ENCODE measurements around the gene FCGR3B. TPM values are rescaled to one million over a fixed set of nuclear protein-coding genes. Genes with fewer than 3 reads are reported as not detected.
"Not testable (repeated sequence)": the region's sequence is repeated elsewhere in the genome, so short reads cannot be mapped to it uniquely, and the experiment has no call there.

FCGR3B gene
- total RNA-seq, 4 donors from 2014 or later: 1.1 to 7.8 (median 2.4) TPM

DNA sequence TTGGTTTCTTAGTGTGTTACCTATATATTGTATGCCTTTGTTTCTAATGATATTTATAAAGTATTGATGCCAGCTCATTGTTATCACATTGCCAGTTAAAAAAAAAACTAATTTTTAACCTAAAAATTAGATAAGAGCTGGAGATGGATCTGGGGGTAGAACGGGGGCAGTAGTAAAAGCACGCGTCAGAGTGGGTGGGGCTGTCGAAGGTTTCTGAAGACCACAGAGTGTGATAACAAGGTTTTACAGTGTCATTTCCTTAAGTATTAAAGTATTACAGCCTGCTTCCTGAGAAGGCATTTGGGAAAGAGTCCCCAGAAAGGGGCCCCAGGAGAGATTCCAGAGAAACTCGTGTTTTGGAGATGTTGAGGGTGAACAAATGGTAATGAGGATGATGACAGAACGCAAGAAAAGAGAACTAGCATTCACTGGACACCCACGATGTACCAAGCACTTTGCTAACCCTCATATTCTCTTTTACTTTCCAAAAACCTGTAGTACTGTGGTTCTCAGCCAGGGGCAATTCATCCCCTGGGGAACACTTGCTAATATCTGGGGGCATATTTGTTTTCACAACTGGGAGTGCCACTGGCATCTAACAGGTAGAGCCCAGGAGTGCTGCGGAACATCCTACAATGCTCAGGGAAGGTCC lies 51.0 kb downstream of the FCGR3B start:
- WGBS, 2 donors: 79% methylated on average over 2 of the region's 8 CpGs; no CpG with 5 or more reads in 1 of the 2 donors
- intact Hi-C loops (cut with DNase I; ENCODE audit: low total_unique reads): not testable (repeated sequence)

DNA sequence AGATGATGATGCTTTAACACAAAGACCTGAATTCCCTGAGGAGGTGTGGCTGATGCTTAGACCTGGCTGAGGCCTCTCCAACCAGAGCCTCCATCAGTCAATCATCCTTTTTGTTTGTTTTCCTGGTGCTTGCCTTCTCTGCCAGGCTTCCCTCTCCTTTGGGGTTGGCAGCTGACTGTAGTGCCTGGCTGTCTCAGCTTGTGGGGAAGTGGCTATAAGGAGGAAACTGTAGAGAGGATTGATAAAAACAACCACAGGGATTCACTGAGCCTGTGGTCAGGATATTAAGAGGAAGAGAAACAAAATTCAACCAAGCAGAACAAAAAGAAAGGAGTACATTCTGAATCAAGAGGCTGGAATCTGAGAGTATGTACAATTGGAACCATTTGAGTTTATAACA lies 54.3 kb downstream of the FCGR3B start:
- intact Hi-C loops (cut with DNase I; ENCODE audit: low total_unique reads); H3K4me3 ChIP-seq (ENCODE audit: low read depth, poor library complexity, severe bottlenecking); DNase-seq (ENCODE audit: low spot score in 2 of 2): not testable (repeated sequence)

More for the DNA sequence above, 51.0 kb downstream of the FCGR3B start:
- H3K4me3 ChIP-seq (ENCODE audit: low read depth, poor library complexity, severe bottlenecking); DNase-seq (ENCODE audit: low spot score in 2 of 2): not testable (repeated sequence)

Other genes with a start within 250 kb of the FCGR3B start
- gene FCGR2A, start 125.7 kb downstream of the FCGR3B start, total RNA-seq: 10 to 100 TPM in 1 of 4 donors, 1 to 10 TPM in 3; 5.7 to 14.2 (median 8.4) TPM
- 1 to 10 TPM; 2.0 to 5.0 (median 4.5) TPM for gene HSPA6, start 106.6 kb downstream of the FCGR3B start, total RNA-seq
- 1 to 10 TPM; 1.9 to 8.6 (median 3.5) TPM for gene FCGR3A, start 81.4 kb downstream of the FCGR3B start, total RNA-seq
- 10 to 100 TPM in 1 of 4 donors, 1 to 10 TPM in 3; 6.0 to 10.0 (median 8.3) TPM for gene FCGR2B, start 32.0 kb upstream of the FCGR3B start, total RNA-seq
- 1 to 10 TPM in 2 of 4 donors, under 1 TPM in 1, not detected in 1; 0.19 to 2.2 (median 2.0) TPM for gene FCRLA, start 76.1 kb upstream of the FCGR3B start, total RNA-seq
- 1 to 10 TPM in 2 of 4 donors, under 1 TPM in 2; 0.38 to 1.6 (median 1.1) TPM for gene FCRLB, start 90.4 kb upstream of the FCGR3B start, total RNA-seq
- 10 to 100 TPM; 10.2 to 24.5 (median 18.8) TPM for gene DUSP12, start 118.6 kb upstream of the FCGR3B start, total RNA-seq
- gene ATF6, start 135.1 kb upstream of the FCGR3B start, total RNA-seq: 10 to 100 TPM; 28.7 to 33.5 (median 31.2) TPM

Measured in lower leg skin (tissue), 4 donors.